ENCODE results near the gene LTBP4. TPM values are rescaled to one million over a fixed set of nuclear protein-coding genes. Genes with fewer than 3 reads are reported as not detected.

LTBP4 gene
- total and polyA plus RNA-seq, 2 of the 13 experiments (the other 11 are each of a cell fraction or from before 2014, with no cell fraction given), result 0.86 to 2.3 TPM

- TF ChIP-seq MNT (IDR thresholded peaks at IDR 0.05), result 0 out of 2 replicates have a peak, but pooled peaks have one; percentile 23
- peak; percentile 43; the same call in 1 of the 2 replicates for TF ChIP-seq DRAP1 (CRISPR knock-in tag; IDR thresholded peaks at IDR 0.05)
- no peak for TF ChIP-seq ZSCAN20 (CRISPR knock-in tag; IDR thresholded peaks at IDR 0.05; ENCODE audit: borderline replicate concordance)
- TF ChIP-seq CC2D1A (CRISPR knock-in tag; IDR thresholded peaks at IDR 0.05), result no peak
- no peak for TF ChIP-seq ZKSCAN1 (IDR thresholded peaks at IDR 0.05; ENCODE audit: low read length)
- peak; percentile 97 for TF ChIP-seq SP4 (CRISPR knock-in tag; IDR thresholded peaks at IDR 0.05)
- no peak for TF ChIP-seq NFKB2 (CRISPR knock-in tag; IDR thresholded peaks at IDR 0.05; ENCODE audit: borderline replicate concordance)
- no peak for TF ChIP-seq PRMT3 (CRISPR knock-in tag; IDR thresholded peaks at IDR 0.05; ENCODE audit: borderline replicate concordance, low read depth)
- peak; percentile 53 for TF ChIP-seq CREB1 (IDR thresholded peaks at IDR 0.05)
- no peak for TF ChIP-seq CREB1 (CRISPR knock-in tag; IDR thresholded peaks at IDR 0.05)
- no peak for TF ChIP-seq ZNF672 (CRISPR knock-in tag; IDR thresholded peaks at IDR 0.05)
- TF ChIP-seq JUN (CRISPR knock-in tag; IDR thresholded peaks at IDR 0.05), result no peak
- TF ChIP-seq NFYC (CRISPR knock-in tag; IDR thresholded peaks at IDR 0.05), result peak; percentile 62; the same call in 1 of the 2 replicates
- no peak for TF ChIP-seq KDM6A (CRISPR knock-in tag; IDR thresholded peaks at IDR 0.05; ENCODE audit: low read depth)
- TF ChIP-seq PRDM4 (CRISPR knock-in tag; IDR thresholded peaks at IDR 0.05; ENCODE audit: borderline replicate concordance), result no peak
- no peak for TF ChIP-seq ZFYVE20 (CRISPR knock-in tag; IDR thresholded peaks at IDR 0.05; ENCODE audit: borderline replicate concordance, low read depth)
- TF ChIP-seq FOSL2 (CRISPR knock-in tag; IDR thresholded peaks at IDR 0.05), result no peak
- TF ChIP-seq NCOR1 (IDR thresholded peaks at IDR 0.05; ENCODE audit: borderline replicate concordance, low read length), result no peak
- TF ChIP-seq HCFC1 (IDR thresholded peaks at IDR 0.05; ENCODE audit: low read depth, low read length), result 0 out of 2 replicates have a peak, but pooled peaks have one; percentile 5
- peak; percentile 72 for TF ChIP-seq SP2 (CRISPR knock-in tag; IDR thresholded peaks at IDR 0.05)
- TF ChIP-seq HNF1A (IDR thresholded peaks at IDR 0.05; ENCODE audit: low read depth), result no peak
- no peak for TF ChIP-seq HNF1A (CRISPR knock-in tag; IDR thresholded peaks at IDR 0.05; ENCODE audit: borderline replicate concordance)
These were observed 30.7 kb upstream of the LTBP4 start (continued) for GRCh38 chr19:40570313-40571004.

Measured in HepG2 (cell line).